ENCODE results near the gene VAMP2.

VAMP2 gene

GRCh38 chr17:8142887-8143580 lies 19.7 kb downstream of the VAMP2 start:
- DNase-seq (ENCODE audit: low read depth in 2 of 2), result no peak

- DNase-seq (ENCODE audit: low read depth in 2 of 2), result no peak
Observed at GRCh38 chr17:8142158-8142886, 20.4 kb downstream of the VAMP2 start.

DNA sequence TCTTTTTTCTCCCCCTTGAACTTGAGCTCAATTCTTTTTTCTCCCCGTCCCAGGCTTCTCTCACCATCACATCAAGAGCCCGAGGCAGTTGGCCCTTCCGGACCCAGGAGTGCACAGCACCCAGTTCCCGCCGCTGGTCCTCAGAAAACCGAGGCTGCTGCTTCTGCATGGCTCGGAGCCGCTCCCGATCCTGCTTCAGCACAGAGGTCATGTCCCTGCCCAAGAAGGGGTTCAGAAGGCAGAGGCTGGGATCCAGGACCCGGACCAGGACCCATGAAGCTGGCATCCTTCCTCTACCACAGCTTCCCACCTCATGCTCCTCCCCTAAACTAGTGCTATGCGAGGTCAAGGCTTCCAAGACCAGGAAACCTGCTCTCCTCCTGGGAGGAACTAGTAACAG lies 21.0 kb downstream of the VAMP2 start:
- DNase-seq (ENCODE audit: low read depth in 2 of 2), result no peak

DNA sequence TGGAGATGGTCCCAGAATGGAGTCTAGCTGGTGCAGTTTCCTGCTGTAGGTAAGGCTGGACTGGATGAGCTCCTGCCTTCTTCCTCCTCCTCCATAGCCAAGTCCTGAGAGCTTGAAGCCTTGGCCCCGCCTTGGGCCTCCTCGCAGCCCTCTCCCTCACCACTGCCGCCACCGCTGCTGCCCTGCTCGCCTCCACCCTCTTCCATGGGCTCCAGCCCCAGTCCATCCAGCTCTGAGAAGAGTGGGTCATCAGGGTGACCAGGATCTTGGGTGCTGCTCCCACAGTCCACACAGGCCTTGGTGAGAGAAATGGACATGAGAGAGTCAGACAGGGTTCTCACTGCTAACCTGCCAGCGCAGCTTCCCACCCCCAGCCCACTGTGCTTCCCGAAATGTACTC lies 21.7 kb downstream of the VAMP2 start:
- DNase-seq (ENCODE audit: low read depth in 2 of 2), result no peak

GRCh38 chr17:8140065-8141029 lies 22.4 kb downstream of the VAMP2 start:
- DNase-seq (ENCODE audit: low read depth in 2 of 2), result no peak

GRCh38 chr17:8138672-8139371 lies 23.9 kb downstream of the VAMP2 start:
- DNase-seq (ENCODE audit: low read depth in 2 of 2), result peak; percentile 87 to 90

GRCh38 chr17:8138374-8138671 lies 24.4 kb downstream of the VAMP2 start:
- no peak for DNase-seq (ENCODE audit: low read depth in 2 of 2)

- DNase-seq (ENCODE audit: low read depth in 2 of 2), result no peak
Observed at GRCh38 chr17:8137645-8138373, 24.9 kb downstream of the VAMP2 start.

- DNase-seq (ENCODE audit: low read depth in 2 of 2), result no peak
Observed at GRCh38 chr17:8133941-8134340, 28.8 kb downstream of the VAMP2 start.

- DNase-seq (ENCODE audit: low read depth in 2 of 2), result no peak
Observed at GRCh38 chr17:8133399-8133798, 29.3 kb downstream of the VAMP2 start.

- DNase-seq (ENCODE audit: low read depth in 2 of 2), result no peak
Observed at GRCh38 chr17:8131844-8132441, 30.8 kb downstream of the VAMP2 start.

- no peak for DNase-seq (ENCODE audit: low read depth in 2 of 2)
Observed at GRCh38 chr17:8128125-8128784, 34.5 kb downstream of the VAMP2 start.

GRCh38 chr17:8126491-8127066 lies 36.2 kb downstream of the VAMP2 start:
- no peak for DNase-seq (ENCODE audit: low read depth in 2 of 2)

GRCh38 chr17:8125947-8126490 lies 36.7 kb downstream of the VAMP2 start:
- DNase-seq (ENCODE audit: low read depth in 2 of 2), result no peak

GRCh38 chr17:8125154-8125946 lies 37.4 kb downstream of the VAMP2 start:
- peak; percentile 77 to 86 for DNase-seq (ENCODE audit: low read depth in 2 of 2)

- no peak for DNase-seq (ENCODE audit: low read depth in 2 of 2)
Observed at GRCh38 chr17:8124350-8125153, 38.2 kb downstream of the VAMP2 start.

DNA sequence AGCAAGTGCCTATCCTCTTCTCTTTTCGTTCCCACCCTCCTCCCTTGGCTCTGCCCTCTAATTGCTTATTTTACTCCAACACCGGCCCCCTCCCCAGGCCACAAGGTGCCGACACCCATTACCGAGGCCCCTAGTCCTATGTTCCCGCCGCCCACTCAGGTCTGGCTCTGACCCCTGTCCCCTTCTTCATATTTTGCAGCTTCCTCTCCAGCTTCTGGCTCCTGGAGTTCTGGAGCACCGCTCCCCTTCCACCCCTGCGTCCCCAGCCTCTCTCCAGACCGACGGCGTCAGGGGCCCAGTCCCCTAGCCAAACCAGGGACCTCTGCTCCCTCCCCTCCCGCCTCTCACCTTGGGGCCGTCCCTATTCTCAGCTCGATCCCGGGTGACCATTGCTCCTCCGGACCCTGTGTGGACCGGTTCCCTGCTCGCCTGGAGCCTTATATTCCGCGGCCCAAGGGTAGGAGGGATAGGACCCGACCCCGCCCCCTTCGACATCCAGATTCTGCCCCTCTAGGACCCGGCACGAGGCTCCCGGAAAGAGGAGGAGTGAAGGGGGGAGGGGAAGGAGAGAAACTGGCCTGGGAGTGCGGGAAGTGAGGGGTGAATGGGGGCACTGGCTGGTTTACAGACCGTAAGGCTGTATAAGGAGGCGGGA lies 38.9 kb downstream of the VAMP2 start, which contains the start of gene HES7:
Gene HES7 (minus strand): TSS at position 412 of the 655 bp plus-strand sequence. CDS start 22 bp downstream, at position 390.
- no peak for DNase-seq (ENCODE audit: low read depth in 2 of 2)
